SJCRH30 (cell line): ENCODE data around the gene UGT2A3. TPM values are rescaled to one million over a fixed set of nuclear protein-coding genes. Genes with fewer than 3 reads are reported as not detected.

Source experiments
- DNase-seq, 2 experiments: peaks; one replicate each; pipeline ENCODE4 v3.0.0-alpha.2; 2015 to 2020
- H3K27ac ChIP-seq: fragments of 250-450 bp; sonication (Bioruptor Pico); 2 replicates; pipeline ENCODE4 v1.5.1; 2020; ENCODE audit warnings: mild to moderate bottlenecking, moderate library complexity
- H3K27me3 ChIP-seq: fragments of 250-450 bp; sonication (Bioruptor Pico); 2 replicates; pipeline ENCODE4 v1.5.1; 2020; ENCODE audit warnings: mild to moderate bottlenecking, moderate library complexity
- H3K36me3 ChIP-seq: fragments of 250-450 bp; sonication (Bioruptor Pico); 2 replicates; pipeline ENCODE4 v1.5.1; 2020; ENCODE audit warnings: mild to moderate bottlenecking, moderate library complexity
- H3K4me1 ChIP-seq: fragments of 250-450 bp; sonication (Bioruptor Pico); 2 replicates; pipeline ENCODE4 v1.5.1; 2020; ENCODE audit warnings: mild to moderate bottlenecking, moderate library complexity
- H3K4me3 ChIP-seq: fragments of 250-450 bp; sonication (Bioruptor Pico); 2 replicates; pipeline ENCODE4 v1.5.1; 2020; ENCODE audit warnings: mild to moderate bottlenecking, moderate library complexity
- H3K9me3 ChIP-seq: fragments of 250-450 bp; sonication (Bioruptor Pico); replicated peaks from 2 replicates; pipeline ENCODE4 v1.5.1; 2020; ENCODE audit warnings: mild to moderate bottlenecking, moderate library complexity
- total RNA-seq: library from RNA; depleted of rRNA; stranded (reverse); fragments of >200 nt; shearing (Covaris generic); gene quantifications from 2 replicates; pipeline ENCODE4 v1.2.3, GENCODE V29; 2014; rRNA removed

Gene UGT2A3
- total RNA-seq, 1 experiment from 2014 or later: not detected

DNA sequence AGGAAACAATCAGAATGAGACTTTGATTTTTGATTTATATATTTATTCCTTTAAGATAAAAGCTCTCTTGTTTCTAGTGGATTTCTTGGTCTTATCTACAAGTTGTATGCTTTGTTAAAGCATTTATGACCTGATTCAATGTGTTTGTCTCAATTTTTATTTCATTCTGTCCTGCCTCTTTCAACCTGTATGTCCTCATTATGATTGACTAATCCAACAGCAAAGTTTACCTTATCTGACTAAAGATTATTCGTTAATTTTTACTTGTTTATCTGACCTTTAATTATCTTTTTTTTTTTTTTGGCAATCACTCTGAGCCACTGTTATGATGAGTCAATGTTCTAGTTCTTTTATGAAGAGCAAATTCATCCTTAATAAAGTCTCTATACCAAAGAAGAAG is 54.9 kb downstream of the UGT2A3 start:
- Histone ChIP-seq H3K36me3 (no peaks in the 10 kb centered on the region), H3K4me3 (no peak overlapping the region), H3K4me1 (no peaks in the 10 kb centered on the region), H3K27ac (no peak overlapping the region), H3K27me3 (no peaks in the 10 kb centered on the region), H3K9me3 (no peaks in the 10 kb centered on the region)
- DNase-seq: no peak

DNA sequence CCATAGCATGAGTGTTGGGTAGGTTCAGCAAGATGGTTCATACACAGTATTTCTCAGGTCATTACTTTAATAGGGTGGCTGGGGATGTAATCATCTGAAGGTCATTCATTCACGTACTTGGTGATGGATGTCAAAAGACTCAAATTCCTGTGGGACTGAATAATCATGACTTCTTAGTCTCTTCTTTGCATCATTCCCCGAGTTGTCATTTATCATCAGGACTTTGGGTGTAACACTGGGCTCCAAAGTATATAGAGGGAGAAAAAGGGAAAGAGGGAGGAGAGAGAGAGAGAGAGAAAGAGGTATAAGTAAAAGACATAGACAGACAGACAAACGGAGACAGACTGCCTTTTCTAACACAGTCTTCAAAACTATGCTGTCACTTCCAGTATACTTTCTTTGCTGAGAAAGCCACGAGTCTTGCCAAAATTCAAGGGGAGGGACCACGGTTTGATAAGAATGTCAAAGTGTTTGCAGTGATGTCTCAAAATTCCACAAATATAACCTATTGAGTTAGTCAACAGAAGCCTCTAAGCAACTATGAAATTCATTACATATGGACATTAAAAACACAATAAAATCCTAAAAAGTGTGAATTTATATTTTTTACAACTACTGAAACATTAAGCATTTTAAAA is 55.9 kb downstream of the UGT2A3 start:
- H3K9me3 ChIP-seq: no peaks in the 10 kb centered on the region
- no peak overlapping the region for H3K4me3 ChIP-seq
- no peak for DNase-seq
- H3K27ac ChIP-seq: no peak overlapping the region
- no peaks in the 10 kb centered on the region for H3K4me1 ChIP-seq
- no peaks in the 10 kb centered on the region for H3K27me3 ChIP-seq
- no peaks in the 10 kb centered on the region for H3K36me3 ChIP-seq

DNA sequence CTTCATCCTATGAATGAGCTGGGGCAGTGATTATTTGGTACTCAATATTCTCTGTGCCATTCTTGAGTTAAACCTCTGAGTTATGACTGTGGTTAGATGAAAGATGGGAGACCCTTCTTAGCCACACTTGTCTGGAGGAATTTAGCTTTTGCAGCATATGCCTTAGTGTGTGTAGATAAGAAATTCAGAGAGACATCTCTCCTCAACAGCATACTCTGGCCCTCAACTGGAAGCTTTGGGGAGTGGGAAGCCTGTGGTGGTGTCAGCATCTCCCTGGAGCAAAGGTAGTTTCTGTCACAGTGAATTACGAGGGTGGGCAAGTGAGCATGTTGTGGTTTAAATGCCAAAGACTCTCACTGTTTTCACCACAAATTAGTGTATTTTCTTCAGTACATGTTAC is 58.7 kb downstream of the UGT2A3 start:
- Histone ChIP-seq H3K36me3 (no peaks in the 10 kb centered on the region), H3K9me3 (no peaks in the 10 kb centered on the region), H3K27ac (no peak overlapping the region), H3K4me1 (no peaks in the 10 kb centered on the region), H3K27me3 (no peaks in the 10 kb centered on the region), H3K4me3 (no peak overlapping the region)
- DNase-seq: no peak

DNA sequence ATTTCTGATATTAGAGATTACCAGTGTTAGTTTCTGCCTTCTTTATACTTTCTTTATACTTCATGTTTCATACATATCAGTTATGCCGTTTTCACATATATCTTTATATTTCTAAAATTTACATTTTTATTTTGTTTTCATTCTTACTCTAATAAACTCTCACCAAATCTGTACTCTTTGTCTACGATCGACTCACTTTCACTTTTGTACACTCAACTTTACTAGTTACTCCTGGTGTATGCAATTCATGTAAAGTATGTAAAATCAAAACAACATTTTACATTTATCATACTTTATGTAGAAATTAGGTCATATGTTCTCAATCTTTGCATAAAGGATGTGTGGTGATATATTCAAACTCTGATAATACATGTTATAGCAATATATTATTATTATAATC is 59.9 kb downstream of the UGT2A3 start:
- H3K27me3 ChIP-seq: no peaks in the 10 kb centered on the region
- no peak for DNase-seq
- H3K27ac ChIP-seq: no peak overlapping the region
- H3K9me3 ChIP-seq: no peaks in the 10 kb centered on the region
- no peaks in the 10 kb centered on the region for H3K4me1 ChIP-seq
- no peak overlapping the region for H3K4me3 ChIP-seq
- no peaks in the 10 kb centered on the region for H3K36me3 ChIP-seq

DNA sequence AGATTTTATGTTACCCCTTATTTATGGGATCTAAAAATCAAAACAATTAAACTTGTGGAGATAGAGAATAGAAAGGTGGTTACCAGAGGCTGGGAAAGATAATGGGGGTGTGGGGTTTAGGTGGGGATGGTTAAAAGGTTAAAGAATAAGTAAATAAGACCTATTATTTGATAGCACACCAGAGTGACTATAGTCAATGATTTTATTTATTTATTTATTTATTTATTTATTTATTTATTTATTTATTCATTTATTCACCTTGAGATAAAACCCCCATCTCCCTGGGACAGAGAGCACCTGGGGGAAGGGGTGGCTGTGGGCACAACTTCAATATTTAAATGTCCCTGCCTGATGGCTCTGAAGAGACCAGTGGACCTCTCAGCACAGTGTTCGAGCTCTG is 66.1 kb downstream of the UGT2A3 start:
- Histone ChIP-seq H3K4me1 (0 out of 2 replicates have a peak, but pooled peaks cover 4% of the 10 kb centered on the region), H3K4me3 (no peak overlapping the region), H3K36me3 (no peaks in the 10 kb centered on the region), H3K9me3 (no peaks in the 10 kb centered on the region), H3K27me3 (no peaks in the 10 kb centered on the region), H3K27ac (no peak overlapping the region)
- DNase-seq: no peak

DNA sequence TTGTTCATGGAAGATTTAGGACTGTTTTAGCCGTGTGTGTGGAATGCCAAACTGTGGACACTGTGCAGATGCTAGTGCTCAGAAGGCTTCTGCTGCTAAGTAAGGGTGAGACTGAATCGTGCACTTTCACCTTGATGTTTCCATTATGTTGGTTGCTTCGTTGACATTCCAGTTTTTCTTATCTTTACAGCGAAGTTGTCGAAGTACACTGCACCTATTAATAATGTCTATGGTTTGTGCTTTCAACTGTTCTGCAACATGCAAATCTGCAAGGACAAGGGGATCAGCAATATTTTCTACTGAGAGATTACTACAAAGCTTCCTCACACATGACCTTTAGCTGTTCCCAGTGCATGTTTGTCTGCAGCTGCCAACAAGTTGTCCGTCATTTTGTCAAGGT is 67.7 kb downstream of the UGT2A3 start:
- Histone ChIP-seq H3K27ac (no peak overlapping the region), H3K27me3 (no peaks in the 10 kb centered on the region), H3K9me3 (no peaks in the 10 kb centered on the region), H3K4me1 (0 out of 2 replicates have a peak, but pooled peaks cover 4% of the 10 kb centered on the region), H3K4me3 (no peak overlapping the region), H3K36me3 (no peaks in the 10 kb centered on the region)
- DNase-seq: no peak

Other genes starting within 250 kb of the UGT2A3 start
- gene UGT2B10, start 135.8 kb downstream of the UGT2A3 start, total RNA-seq: not detected in 2 replicates
- not detected in 2 replicates for gene UGT2B7, start 144.7 kb upstream of the UGT2A3 start, total RNA-seq